Measurements from ENCODE around the gene RPL13. TPM values are rescaled to one million over a fixed set of nuclear protein-coding genes. Genes with fewer than 3 reads are reported as not detected.
"Not testable (repeated sequence)": the region's sequence is repeated elsewhere in the genome, so short reads cannot be mapped to it uniquely, and the experiment has no call there.

The RPL13 gene
- total RNA-seq, 1 experiment from 2014 or later: 2,140 TPM

- no peak overlapping the region for H3K4me3 ChIP-seq (ENCODE audit: low read depth, low read length, poor library complexity, severe bottlenecking)
- CTCF ChIA-PET: no interaction called here
- POLR2A ChIA-PET (ENCODE audit: low non-redundant PET): no interaction called here
- H3K9me3 ChIP-seq (ENCODE audit: low read depth, low read length, poor library complexity, severe bottlenecking): no peaks in the 10 kb centered on the region
- BruUV-seq (replicated peaks): no TSS peak
- peaks cover 52% of the 10 kb centered on the region for H3K36me3 ChIP-seq (ENCODE audit: insufficient read depth, low read length, poor library complexity, severe bottlenecking)
- TF ChIP-seq EZH2 (IDR thresholded peaks at IDR 0.05; ENCODE audit: borderline replicate concordance, low read depth, low read length, poor library complexity, severe bottlenecking) (no peak), CTCF (conservative IDR thresholded peaks at IDR 0.05; ENCODE audit: low read depth, low read length) (no peak)
- no peak for DNase-seq (ENCODE audit: low spot score)
- intact Hi-C loops (cut with micrococcal nuclease; ENCODE audit: unreplicated experiment): no loop called here
- H3K27me3 ChIP-seq (replicated peaks; ENCODE audit: insufficient read depth, low read depth, low read length, poor library complexity): no peaks in the 10 kb centered on the region
- peaks cover 4% of the 10 kb centered on the region for H3K4me1 ChIP-seq (ENCODE audit: insufficient read depth, low read length, poor library complexity, severe bottlenecking)
- no peak overlapping the region for H3K27ac ChIP-seq (ENCODE audit: low read depth, low read length, poor library complexity, severe bottlenecking)
Measured at GRCh38 chr16:89586218-89586617, 25.7 kb downstream of the RPL13 start.

- TF ChIP-seq EZH2 (IDR thresholded peaks at IDR 0.05; ENCODE audit: borderline replicate concordance, low read depth, low read length, poor library complexity, severe bottlenecking) (no peak), CTCF (conservative IDR thresholded peaks at IDR 0.05; ENCODE audit: low read depth, low read length) (no peak)
- POLR2A ChIA-PET (ENCODE audit: low non-redundant PET): no interaction called here
- BruUV-seq (replicated peaks): no TSS peak
- Histone ChIP-seq H3K4me1 (ENCODE audit: insufficient read depth, low read length, poor library complexity, severe bottlenecking) (peaks cover 4% of the 10 kb centered on the region), H3K27ac (ENCODE audit: low read depth, low read length, poor library complexity, severe bottlenecking) (no peak overlapping the region), H3K4me3 (ENCODE audit: low read depth, low read length, poor library complexity, severe bottlenecking) (no peak overlapping the region), H3K27me3 (replicated peaks; ENCODE audit: insufficient read depth, low read depth, low read length, poor library complexity) (no peaks in the 10 kb centered on the region), H3K36me3 (ENCODE audit: insufficient read depth, low read length, poor library complexity, severe bottlenecking) (peaks cover 45% of the 10 kb centered on the region), H3K9me3 (ENCODE audit: low read depth, low read length, poor library complexity, severe bottlenecking) (no peaks in the 10 kb centered on the region)
- intact Hi-C loops (cut with micrococcal nuclease; ENCODE audit: unreplicated experiment): no loop called here
- CTCF ChIA-PET: no interaction called here
- no peak for DNase-seq (ENCODE audit: low spot score)
Measured at GRCh38 chr16:89586853-89587252, 26.4 kb downstream of the RPL13 start.

DNA sequence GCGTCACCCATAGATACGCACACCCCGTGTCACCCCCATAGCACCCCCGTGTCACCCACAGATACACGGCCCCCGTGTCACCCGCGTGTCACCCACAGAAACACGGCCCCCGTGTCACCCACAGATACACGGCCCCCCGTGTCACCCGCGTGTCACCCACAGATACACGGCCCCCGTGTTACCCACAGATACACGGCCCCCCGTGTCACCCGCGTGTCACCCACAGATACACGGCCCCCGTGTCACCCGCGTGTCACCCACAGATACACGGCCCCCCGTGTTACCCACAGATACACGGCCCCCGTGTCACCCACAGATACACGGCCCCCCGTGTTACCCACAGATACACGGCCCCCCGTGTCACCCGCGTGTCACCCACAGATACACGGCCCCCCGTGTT, 27.2 kb downstream of the RPL13 start:
- CTCF ChIA-PET; H3K4me1 ChIP-seq (ENCODE audit: insufficient read depth, low read length, poor library complexity, severe bottlenecking); H3K27me3 ChIP-seq (replicated peaks; ENCODE audit: insufficient read depth, low read depth, low read length, poor library complexity); DNase-seq (ENCODE audit: low spot score); BruUV-seq (replicated peaks); H3K27ac ChIP-seq (ENCODE audit: low read depth, low read length, poor library complexity, severe bottlenecking); H3K9me3 ChIP-seq (ENCODE audit: low read depth, low read length, poor library complexity, severe bottlenecking); H3K4me3 ChIP-seq (ENCODE audit: low read depth, low read length, poor library complexity, severe bottlenecking); intact Hi-C loops (cut with micrococcal nuclease; ENCODE audit: unreplicated experiment); POLR2A ChIA-PET (ENCODE audit: low non-redundant PET): not testable (repeated sequence)
- peaks cover 40% of the 10 kb centered on the region for H3K36me3 ChIP-seq (ENCODE audit: insufficient read depth, low read length, poor library complexity, severe bottlenecking)

- ChIA-PET CTCF (no interaction called here), POLR2A (ENCODE audit: low non-redundant PET) (no interaction called here)
- H3K36me3 ChIP-seq (ENCODE audit: insufficient read depth, low read length, poor library complexity, severe bottlenecking): peaks cover 41% of the 10 kb centered on the region
- BruUV-seq (replicated peaks): no TSS peak
- no peaks in the 10 kb centered on the region for H3K9me3 ChIP-seq (ENCODE audit: low read depth, low read length, poor library complexity, severe bottlenecking)
- DNase-seq (ENCODE audit: low spot score): no peak
- TF ChIP-seq EZH2 (IDR thresholded peaks at IDR 0.05; ENCODE audit: borderline replicate concordance, low read depth, low read length, poor library complexity, severe bottlenecking): no peak
- no peak for TF ChIP-seq CTCF (conservative IDR thresholded peaks at IDR 0.05; ENCODE audit: low read depth, low read length)
- H3K27ac ChIP-seq (ENCODE audit: low read depth, low read length, poor library complexity, severe bottlenecking): no peak overlapping the region
- no peaks in the 10 kb centered on the region for H3K27me3 ChIP-seq (replicated peaks; ENCODE audit: insufficient read depth, low read depth, low read length, poor library complexity)
- H3K4me1 ChIP-seq (ENCODE audit: insufficient read depth, low read length, poor library complexity, severe bottlenecking): no peaks in the 10 kb centered on the region
- H3K4me3 ChIP-seq (ENCODE audit: low read depth, low read length, poor library complexity, severe bottlenecking): no peak overlapping the region
- intact Hi-C loops (cut with micrococcal nuclease; ENCODE audit: unreplicated experiment): no loop called here
Measured at GRCh38 chr16:89588413-89589109, 28.1 kb downstream of the RPL13 start.

All from A673 (cell line).